Upper lobe of left lung (tissue), 4 donors: Measurements from ENCODE around the gene DCPS.
"Not testable (repeated sequence)": the region's sequence is repeated elsewhere in the genome, so short reads cannot be mapped to it uniquely, and the experiment has no call there.

ENCODE experiments used
- POLR2AphosphoS5 ChIP-seq, 2 donors: sonication (generic); formaldehyde crosslinking; IDR thresholded peaks; one replicate each; pipeline ENCODE4 v1.5.1; 2017; ENCODE audit warnings: antibody characterized with exemption in 2 of 2
- TF ChIP-seq, protein P1 (sequence below), 6 experiments: fragments of 450-650 bp in 4 of 6; fragments of 200-600 bp in 2 of 6; sonication (generic) in 2 of 6; IDR thresholded peaks; one replicate each; pipeline ENCODE4 v1.5.1; 2016 to 2019; ENCODE audit warnings: antibody characterized with exemption in 6 of 6

DNA sequence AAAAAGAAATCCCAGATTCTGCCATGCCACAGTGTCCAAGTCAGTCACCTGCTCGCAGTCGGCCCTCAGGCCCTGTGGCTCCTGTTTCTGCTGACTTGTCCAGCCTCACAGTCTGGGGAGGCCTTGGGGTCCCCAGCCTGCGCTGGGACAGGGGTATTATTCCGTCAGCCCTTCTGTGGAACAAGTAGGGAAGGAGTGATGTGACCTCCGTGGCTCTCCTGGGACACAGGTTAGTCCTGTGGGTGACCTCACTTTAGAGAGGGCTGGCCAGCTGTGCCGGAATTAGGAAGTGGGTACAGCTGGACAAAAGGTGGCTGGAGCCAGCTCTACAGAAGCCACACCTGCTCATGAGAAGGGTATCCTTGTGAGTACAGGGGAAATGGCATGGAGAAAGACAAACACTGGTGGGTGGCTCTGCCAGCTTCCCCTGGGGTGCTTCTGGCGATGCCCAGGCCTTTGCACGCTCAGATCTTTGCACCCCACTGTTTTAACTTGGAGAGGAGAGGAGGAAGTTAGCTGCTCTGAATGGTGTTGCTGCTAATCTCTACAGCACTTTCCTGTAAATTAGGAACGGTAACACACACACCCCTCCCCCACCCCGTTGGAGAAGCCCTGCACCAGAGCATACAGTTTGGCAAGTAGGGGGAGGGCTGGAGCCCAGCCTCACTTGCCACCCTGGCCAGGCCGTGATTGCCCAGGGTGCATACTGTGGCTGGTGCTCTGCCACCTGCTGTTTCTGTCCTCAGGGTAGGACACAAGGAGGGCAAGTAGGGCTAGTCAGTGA is 64.7 kb downstream of the DCPS start:
- TF ChIP-seq POLR2AphosphoS5 (IDR thresholded peaks at IDR 0.05) = not testable (repeated sequence)
- TF ChIP-seq, protein P1, sequence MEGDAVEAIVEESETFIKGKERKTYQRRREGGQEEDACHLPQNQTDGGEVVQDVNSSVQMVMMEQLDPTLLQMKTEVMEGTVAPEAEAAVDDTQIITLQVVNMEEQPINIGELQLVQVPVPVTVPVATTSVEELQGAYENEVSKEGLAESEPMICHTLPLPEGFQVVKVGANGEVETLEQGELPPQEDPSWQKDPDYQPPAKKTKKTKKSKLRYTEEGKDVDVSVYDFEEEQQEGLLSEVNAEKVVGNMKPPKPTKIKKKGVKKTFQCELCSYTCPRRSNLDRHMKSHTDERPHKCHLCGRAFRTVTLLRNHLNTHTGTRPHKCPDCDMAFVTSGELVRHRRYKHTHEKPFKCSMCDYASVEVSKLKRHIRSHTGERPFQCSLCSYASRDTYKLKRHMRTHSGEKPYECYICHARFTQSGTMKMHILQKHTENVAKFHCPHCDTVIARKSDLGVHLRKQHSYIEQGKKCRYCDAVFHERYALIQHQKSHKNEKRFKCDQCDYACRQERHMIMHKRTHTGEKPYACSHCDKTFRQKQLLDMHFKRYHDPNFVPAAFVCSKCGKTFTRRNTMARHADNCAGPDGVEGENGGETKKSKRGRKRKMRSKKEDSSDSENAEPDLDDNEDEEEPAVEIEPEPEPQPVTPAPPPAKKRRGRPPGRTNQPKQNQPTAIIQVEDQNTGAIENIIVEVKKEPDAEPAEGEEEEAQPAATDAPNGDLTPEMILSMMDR (IDR thresholded peaks at IDR 0.05) = not testable (repeated sequence)
